ENCODE data around the gene COLEC11.

The COLEC11 gene

GRCh38 chr2:3644246-3644525 is 49.3 kb downstream of the COLEC11 start:
- no peak for ATAC-seq
- TF ChIP-seq POU6F1 (CRISPR knock-in tag; IDR thresholded peaks at IDR 0.05; ENCODE audit: borderline replicate concordance, low read depth) (no peak), ZC3H10 (CRISPR knock-in tag; IDR thresholded peaks at IDR 0.05) (no peak), ZNF70 (CRISPR knock-in tag; IDR thresholded peaks at IDR 0.05) (no peak), ZNF8 (CRISPR knock-in tag; IDR thresholded peaks at IDR 0.05) (no peak), ESRRG (CRISPR knock-in tag; IDR thresholded peaks at IDR 0.05) (no peak), SNAI2 (CRISPR knock-in tag; IDR thresholded peaks at IDR 0.05) (no peak), ISL1 (CRISPR knock-in tag; IDR thresholded peaks at IDR 0.05) (no peak), BACH2 (CRISPR knock-in tag; IDR thresholded peaks at IDR 0.05; ENCODE audit: borderline replicate concordance) (no peak), GLIS3 (CRISPR knock-in tag; IDR thresholded peaks at IDR 0.05) (no peak), ARNTL (CRISPR knock-in tag; IDR thresholded peaks at IDR 0.05; ENCODE audit: borderline replicate concordance, low read depth) (no peak), PATZ1 (CRISPR knock-in tag; IDR thresholded peaks at IDR 0.05; ENCODE audit: borderline replicate concordance) (no peak), CREB5 (CRISPR knock-in tag; IDR thresholded peaks at IDR 0.05; ENCODE audit: low read depth) (no peak), ZFP30 (CRISPR knock-in tag; IDR thresholded peaks at IDR 0.05) (no peak), CSDC2 (CRISPR knock-in tag; IDR thresholded peaks at IDR 0.05) (no peak), ZFP3 (CRISPR knock-in tag; IDR thresholded peaks at IDR 0.05) (no peak), ZNF565 (CRISPR knock-in tag; conservative IDR thresholded peaks at IDR 0.05; ENCODE audit: low read depth) (no peak), TSHZ2 (CRISPR knock-in tag; IDR thresholded peaks at IDR 0.05) (no peak)

- ATAC-seq = no peak
- TF ChIP-seq ZNF8 (CRISPR knock-in tag; IDR thresholded peaks at IDR 0.05) = no peak
Observed at GRCh38 chr2:3644891-3645605, 50.1 kb downstream of the COLEC11 start.

GRCh38 chr2:3645745-3646389 is 51.0 kb downstream of the COLEC11 start:
- ATAC-seq = no peak
- no peak for TF ChIP-seq SNAI2 (CRISPR knock-in tag; IDR thresholded peaks at IDR 0.05)
- no peak for TF ChIP-seq OSR1 (CRISPR knock-in tag; IDR thresholded peaks at IDR 0.05)
- TF ChIP-seq CSRNP3 (CRISPR knock-in tag; IDR thresholded peaks at IDR 0.05) = no peak
- no peak for TF ChIP-seq PATZ1 (CRISPR knock-in tag; IDR thresholded peaks at IDR 0.05; ENCODE audit: borderline replicate concordance)
- TF ChIP-seq BACH2 (CRISPR knock-in tag; IDR thresholded peaks at IDR 0.05; ENCODE audit: borderline replicate concordance) = no peak
- no peak for TF ChIP-seq ISL1 (CRISPR knock-in tag; IDR thresholded peaks at IDR 0.05)
- no peak for TF ChIP-seq TSHZ2 (CRISPR knock-in tag; IDR thresholded peaks at IDR 0.05)
